SW480 (cell line): ENCODE results near the gene GALNT12.

Experiments used
- DNase-seq: peaks from one replicate; pipeline ENCODE4 v3.0.0-alpha.2; 2016; ENCODE audit warnings: low spot score

The GALNT12 gene

GRCh38 chr9:98783518-98784226 is 23.8 kb upstream of the GALNT12 start:
- no peak for DNase-seq

GRCh38 chr9:98784831-98785806 is 22.4 kb upstream of the GALNT12 start:
- DNase-seq = no peak

- DNase-seq = no peak
Observed at GRCh38 chr9:98786750-98787510, 20.5 kb upstream of the GALNT12 start.

- DNase-seq = no peak
Observed at GRCh38 chr9:98787766-98788335, 19.6 kb upstream of the GALNT12 start.

GRCh38 chr9:98789483-98790133 is 17.9 kb upstream of the GALNT12 start:
- DNase-seq = no peak

- DNase-seq = no peak
Observed at GRCh38 chr9:98790134-98790841, 17.2 kb upstream of the GALNT12 start.

- DNase-seq = peak; percentile 92
Observed at GRCh38 chr9:98790842-98791607, 16.4 kb upstream of the GALNT12 start.

GRCh38 chr9:98791608-98792490 is 15.6 kb upstream of the GALNT12 start:
- no peak for DNase-seq

GRCh38 chr9:98793031-98793430 is 14.4 kb upstream of the GALNT12 start:
- DNase-seq = no peak

- DNase-seq = no peak
Observed at GRCh38 chr9:98794802-98795201, 12.7 kb upstream of the GALNT12 start.

- DNase-seq = no peak
Observed at GRCh38 chr9:98795295-98795955, 12.0 kb upstream of the GALNT12 start.

GRCh38 chr9:98795970-98796363 is 11.5 kb upstream of the GALNT12 start:
- DNase-seq = no peak

GRCh38 chr9:98796364-98797101 is 10.9 kb upstream of the GALNT12 start, which contains the start of gene ANKS6:
TSS of gene ANKS6 (minus strand) at chr9:98796555. CDS start at chr9:98796491, 64 bp downstream.
- DNase-seq = peak; percentile 63

GRCh38 chr9:98797491-98797890 is 10.0 kb upstream of the GALNT12 start:
- no peak for DNase-seq

GRCh38 chr9:98798254-98798653 is 9.2 kb upstream of the GALNT12 start:
- DNase-seq = no peak

GRCh38 chr9:98801561-98801960 is 5.9 kb upstream of the GALNT12 start:
- no peak for DNase-seq

- no peak for DNase-seq
Observed at GRCh38 chr9:98801969-98802371, 5.5 kb upstream of the GALNT12 start.

- no peak for DNase-seq
Observed at GRCh38 chr9:98804083-98804482, 3.4 kb upstream of the GALNT12 start.
